AG04449 (cell line): ENCODE data around the gene RGL3.
"Not testable (repeated sequence)": the region's sequence is repeated elsewhere in the genome, so short reads cannot be mapped to it uniquely, and the experiment has no call there.

Source experiments
- CTCF ChIA-PET: fragments of 350-600 bp; formaldehyde crosslinking; extraction: SDS; loops from one replicate; lab custom pipeline; 2021; ENCODE audit warnings: antibody characterized with exemption; lab: Yijun Ruan, JAX
- POLR2A ChIA-PET: fragments of 400-600, 350-600 bp; formaldehyde crosslinking; extraction: SDS; loops from one replicate; lab custom pipeline; 2020; ENCODE audit warnings: antibody characterized with exemption, inconsistent platforms; lab: Yijun Ruan, JAX
- DNase-seq: peaks from one replicate; pipeline ENCODE4 v3.0.0-alpha.2; 2010; ENCODE audit warnings: low read depth, low spot score
- H3K4me3 ChIP-seq: 2 replicates; pipeline ENCODE4 v1.5.1; 2011; ENCODE audit warnings: low read depth, mild to moderate bottlenecking, control low read depth, low read length
- TF ChIP-seq, protein P1 (sequence below): IDR thresholded peaks from one replicate; pipeline ENCODE4 v1.5.1; 2011; ENCODE audit warnings: mild to moderate bottlenecking, moderate library complexity, low read length, control low read depth, inconsistent platforms; ENCODE audit not compliant: insufficient read depth; ENCODE audit errors: missing control alignments

Gene RGL3, protein sequence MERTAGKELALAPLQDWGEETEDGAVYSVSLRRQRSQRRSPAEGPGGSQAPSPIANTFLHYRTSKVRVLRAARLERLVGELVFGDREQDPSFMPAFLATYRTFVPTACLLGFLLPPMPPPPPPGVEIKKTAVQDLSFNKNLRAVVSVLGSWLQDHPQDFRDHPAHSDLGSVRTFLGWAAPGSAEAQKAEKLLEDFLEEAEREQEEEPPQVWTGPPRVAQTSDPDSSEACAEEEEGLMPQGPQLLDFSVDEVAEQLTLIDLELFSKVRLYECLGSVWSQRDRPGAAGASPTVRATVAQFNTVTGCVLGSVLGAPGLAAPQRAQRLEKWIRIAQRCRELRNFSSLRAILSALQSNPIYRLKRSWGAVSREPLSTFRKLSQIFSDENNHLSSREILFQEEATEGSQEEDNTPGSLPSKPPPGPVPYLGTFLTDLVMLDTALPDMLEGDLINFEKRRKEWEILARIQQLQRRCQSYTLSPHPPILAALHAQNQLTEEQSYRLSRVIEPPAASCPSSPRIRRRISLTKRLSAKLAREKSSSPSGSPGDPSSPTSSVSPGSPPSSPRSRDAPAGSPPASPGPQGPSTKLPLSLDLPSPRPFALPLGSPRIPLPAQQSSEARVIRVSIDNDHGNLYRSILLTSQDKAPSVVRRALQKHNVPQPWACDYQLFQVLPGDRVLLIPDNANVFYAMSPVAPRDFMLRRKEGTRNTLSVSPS

DNA sequence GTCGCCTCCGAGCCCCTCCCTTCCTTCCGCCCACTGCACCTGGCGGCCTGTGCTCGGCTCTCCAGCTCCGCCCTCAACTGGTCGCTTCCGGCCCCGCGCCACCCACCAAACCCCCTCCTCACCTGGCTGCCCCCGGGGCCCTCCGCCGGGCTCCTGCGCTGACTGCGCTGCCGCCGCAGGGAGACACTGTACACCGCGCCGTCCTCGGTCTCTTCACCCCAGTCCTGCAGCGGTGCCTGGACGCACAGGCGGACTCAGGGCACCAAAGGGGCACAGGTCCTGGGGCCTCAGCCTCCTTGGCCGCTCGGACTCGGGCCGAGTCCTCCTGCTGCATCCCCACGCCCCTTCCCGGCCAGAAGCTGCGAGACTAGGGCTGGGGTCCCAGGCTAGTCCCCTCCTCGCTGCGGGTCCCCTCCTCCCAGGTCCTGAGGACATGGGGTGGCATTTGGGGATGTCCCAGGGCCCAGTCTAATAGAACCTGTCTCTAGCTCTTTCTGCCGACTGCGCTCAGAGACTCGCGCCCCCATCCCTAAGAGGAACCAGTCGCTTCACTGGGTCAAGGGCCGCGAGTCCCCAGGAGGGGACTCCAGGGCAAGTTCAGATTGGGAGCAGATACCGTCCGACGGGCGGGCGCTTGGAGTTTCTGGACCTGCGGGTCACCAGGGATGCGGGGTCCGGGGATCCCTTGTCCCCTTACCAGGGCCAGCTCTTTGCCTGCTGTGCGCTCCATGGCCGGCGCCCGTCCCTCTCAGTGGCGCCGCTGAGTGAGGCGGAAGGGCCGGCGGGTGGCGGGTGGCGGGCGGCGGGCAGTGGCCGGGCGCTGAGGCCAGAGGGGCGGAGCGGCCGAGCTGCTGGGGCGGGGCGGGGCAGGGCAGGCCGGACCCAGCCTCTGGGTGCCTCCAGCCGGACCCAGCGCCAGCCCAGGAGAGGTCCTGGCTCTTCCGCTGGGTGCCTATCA, at the start of gene RGL3:
RGL3 (minus strand) TSS at position 766 of the 958 bp plus-strand sequence; CDS start at position 730, 36 bp downstream.
- DNase-seq = no peak
- ChIA-PET CTCF (interaction anchor here (0.7 to 2.2 kb wide), 5 partner anchors 16 to 125 kb away, joined by 3 to 8 read pairs (median 6); partner anchors contain the start of gene SWSAP1), POLR2A (no interaction called here)
- TF ChIP-seq, protein P1, sequence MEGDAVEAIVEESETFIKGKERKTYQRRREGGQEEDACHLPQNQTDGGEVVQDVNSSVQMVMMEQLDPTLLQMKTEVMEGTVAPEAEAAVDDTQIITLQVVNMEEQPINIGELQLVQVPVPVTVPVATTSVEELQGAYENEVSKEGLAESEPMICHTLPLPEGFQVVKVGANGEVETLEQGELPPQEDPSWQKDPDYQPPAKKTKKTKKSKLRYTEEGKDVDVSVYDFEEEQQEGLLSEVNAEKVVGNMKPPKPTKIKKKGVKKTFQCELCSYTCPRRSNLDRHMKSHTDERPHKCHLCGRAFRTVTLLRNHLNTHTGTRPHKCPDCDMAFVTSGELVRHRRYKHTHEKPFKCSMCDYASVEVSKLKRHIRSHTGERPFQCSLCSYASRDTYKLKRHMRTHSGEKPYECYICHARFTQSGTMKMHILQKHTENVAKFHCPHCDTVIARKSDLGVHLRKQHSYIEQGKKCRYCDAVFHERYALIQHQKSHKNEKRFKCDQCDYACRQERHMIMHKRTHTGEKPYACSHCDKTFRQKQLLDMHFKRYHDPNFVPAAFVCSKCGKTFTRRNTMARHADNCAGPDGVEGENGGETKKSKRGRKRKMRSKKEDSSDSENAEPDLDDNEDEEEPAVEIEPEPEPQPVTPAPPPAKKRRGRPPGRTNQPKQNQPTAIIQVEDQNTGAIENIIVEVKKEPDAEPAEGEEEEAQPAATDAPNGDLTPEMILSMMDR = no peak
- H3K4me3 ChIP-seq = no peak within 1 kb of the TSS

DNA sequence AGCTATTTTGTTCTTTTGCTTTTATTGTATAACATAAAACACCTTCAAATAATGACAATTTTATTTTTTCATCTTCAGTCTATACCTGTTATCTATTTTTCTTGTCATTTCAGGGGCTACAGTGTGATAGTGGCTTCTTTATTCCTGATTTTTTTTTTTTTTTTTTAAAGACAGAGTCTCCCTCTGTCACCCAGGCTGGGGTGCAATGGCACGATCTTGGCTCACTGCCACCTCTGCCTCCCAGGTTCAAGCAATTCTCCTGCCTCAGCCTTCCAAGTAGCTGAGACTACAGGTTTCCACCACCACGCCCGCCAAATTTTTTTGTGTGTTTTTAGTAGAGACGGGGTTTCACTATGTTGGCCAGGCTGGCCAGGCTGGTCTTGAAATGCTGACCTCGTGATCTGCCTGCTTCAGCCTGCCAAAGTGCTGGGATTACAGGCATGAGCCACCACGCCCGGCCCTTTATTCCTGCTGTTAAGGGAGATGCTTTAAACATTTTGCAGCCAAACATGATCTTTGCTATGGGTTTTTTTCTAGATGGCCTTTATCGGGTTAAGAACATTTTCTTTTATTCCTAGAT, 49.2 kb upstream of the RGL3 start:
- POLR2A ChIA-PET, DNase-seq, H3K4me3 ChIP-seq: not testable (repeated sequence)
- CTCF ChIA-PET = interaction anchor here (1.0 to 3.6 kb wide), 5 partner anchors 9 to 88 kb away, joined by 3 to 32 read pairs (median 3); no protein-coding TSS in a partner anchor

DNA sequence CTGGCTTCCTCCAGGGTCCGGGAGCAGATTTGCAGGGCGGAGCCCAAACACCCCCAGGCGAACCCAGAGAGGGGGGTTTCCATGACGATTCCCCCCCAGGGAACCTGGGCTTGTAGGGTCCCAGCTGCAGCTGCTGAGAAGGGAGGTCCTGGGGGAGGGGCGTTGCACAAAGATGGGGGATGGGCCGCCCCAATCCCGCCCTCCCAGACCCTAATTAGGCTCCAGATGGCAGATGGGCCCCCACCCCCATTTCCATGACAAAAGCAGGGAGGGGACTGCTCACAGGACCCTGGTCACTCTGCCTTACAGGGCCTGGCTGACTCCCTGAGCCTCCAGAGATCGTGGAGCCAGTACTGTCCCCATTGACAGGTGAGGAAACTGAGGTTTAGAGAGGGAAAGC, 46.5 kb upstream of the RGL3 start:
- CTCF ChIA-PET = no interaction called here
- DNase-seq = no peak
- TF ChIP-seq, protein P1 = no peak
- POLR2A ChIA-PET = no interaction called here
- no peak overlapping the region for H3K4me3 ChIP-seq

DNA sequence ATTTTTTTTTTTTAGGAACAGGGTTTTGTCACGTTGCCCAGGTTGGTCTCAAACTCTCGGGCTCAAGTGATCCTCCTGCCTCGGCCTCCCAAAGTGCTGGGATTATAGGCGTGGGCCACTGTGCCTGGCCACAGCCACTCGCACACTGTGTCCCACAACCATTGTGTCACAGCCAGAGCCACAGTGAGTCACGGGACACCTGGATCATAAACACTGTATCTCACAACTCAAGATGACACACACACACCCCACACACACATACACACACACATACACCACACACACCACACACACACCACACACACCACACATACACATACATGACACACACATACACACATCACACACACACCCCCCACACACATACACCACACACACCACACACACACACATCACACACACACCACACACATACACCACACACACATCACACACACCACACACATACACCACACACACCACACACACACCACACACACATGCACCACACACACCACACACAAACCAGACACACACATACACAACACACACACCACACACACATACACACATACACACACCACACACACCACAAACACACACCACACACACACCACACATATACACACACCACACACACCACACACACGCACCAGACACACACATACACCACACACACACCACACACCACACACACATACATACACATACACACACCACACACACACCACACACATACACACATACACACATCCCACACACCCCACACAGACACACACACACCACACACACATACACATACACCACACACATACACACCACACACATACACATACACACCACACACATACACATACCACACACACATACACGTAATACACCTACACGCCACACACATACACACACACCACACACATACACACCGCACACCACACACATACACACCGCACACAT, 45.5 kb upstream of the RGL3 start:
- DNase-seq = no peak
- ChIA-PET POLR2A (no interaction called here), CTCF (no interaction called here)
- TF ChIP-seq, protein P1 = no peak
- no peak overlapping the region for H3K4me3 ChIP-seq

DNA sequence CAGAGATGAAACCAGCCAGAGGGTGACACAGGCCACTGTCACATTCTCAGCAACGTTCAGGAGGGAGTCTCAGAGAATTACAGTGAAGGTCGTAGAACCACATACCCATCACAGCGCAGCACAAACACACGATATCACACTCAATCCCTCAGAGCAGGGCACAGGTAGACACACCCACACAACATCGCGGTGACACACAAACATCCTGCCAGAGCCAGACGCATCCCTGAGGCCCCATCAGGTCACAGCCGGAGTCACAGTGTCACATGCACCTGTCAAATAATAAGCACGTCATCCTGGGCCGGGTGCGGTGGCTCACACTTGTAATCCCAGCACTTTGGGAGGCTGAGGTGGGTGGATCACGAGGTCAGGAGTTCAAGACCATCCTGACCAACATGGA, 44.3 kb upstream of the RGL3 start:
- no peak for DNase-seq
- no peak overlapping the region for H3K4me3 ChIP-seq
- CTCF ChIA-PET = interaction anchor here (1.0 kb wide), 1 partner anchor 82 kb away, joined by 3 read pairs; no protein-coding TSS in a partner anchor
- TF ChIP-seq, protein P1 = no peak
- POLR2A ChIA-PET = no interaction called here
